IMR-90 (cell line): Measurements from ENCODE around the gene SH3BP4. TPM values are rescaled to one million over a fixed set of nuclear protein-coding genes. Genes with fewer than 3 reads are reported as not detected.

Source experiments
- ATAC-seq: fragments of 200-7000 bp; cut with Tn5 transposase; 2 replicates; pipeline ENCODE4 v1.9.1; 2020; ENCODE audit warnings: low read depth, mild to moderate bottlenecking, moderate library complexity
- BruUV-seq: library from RNA; stranded (reverse); fragments of 400-500 nt; replicated peaks from 2 replicates; lab custom pipeline; 2021; lab: Mats Ljungman, UMichigan
- CTCF ChIA-PET: fragments of 300-600 bp; formaldehyde crosslinking; extraction: SDS; loops from one replicate; lab custom pipeline; 2021; ENCODE audit warnings: antibody characterized with exemption; lab: Yijun Ruan, JAX
- POLR2A ChIA-PET: fragments of 300-600 bp; sonication (Branson Sonifier 250); formaldehyde crosslinking; loops from one replicate; lab custom pipeline; 2022; ENCODE audit warnings: antibody characterized with exemption; ENCODE audit not compliant: unreplicated experiment; lab: Charles Lee
- DNase-seq: peaks from one replicate; pipeline ENCODE4 v3.0.0; 2013
- H2AFZ ChIP-seq: replicated peaks from 2 replicates; pipeline ENCODE3; 2013; ENCODE audit warnings: low read length, mild to moderate bottlenecking; ENCODE audit not compliant: poor library complexity
- H2AK5ac ChIP-seq: 2 replicates; pipeline ENCODE4 v1.6.1; 2013; ENCODE audit warnings: low read depth, low read length, inconsistent platforms
- H2AK9ac ChIP-seq: replicated peaks from 2 replicates; pipeline ENCODE3; 2013; ENCODE audit warnings: mild to moderate bottlenecking, low read depth, low read length, moderate library complexity; ENCODE audit not compliant: poor library complexity
- H2BK120ac ChIP-seq: 2 replicates; pipeline ENCODE4 v1.6.1; 2013; ENCODE audit warnings: low read depth, low read length, inconsistent platforms
- H2BK15ac ChIP-seq: 3 replicates; pipeline ENCODE4 v1.6.1; 2013; ENCODE audit warnings: low read depth, low read length, inconsistent platforms
- H2BK20ac ChIP-seq: 2 replicates; pipeline ENCODE4 v1.6.1; 2013; ENCODE audit warnings: low read depth, mild to moderate bottlenecking, inconsistent platforms, low read length, moderate library complexity
- H2BK5ac ChIP-seq: 2 replicates; pipeline ENCODE4 v1.6.1; 2013; ENCODE audit warnings: mild to moderate bottlenecking, low read depth, low read length, inconsistent platforms; ENCODE audit not compliant: poor library complexity, severe bottlenecking
- H3K14ac ChIP-seq: replicated peaks from 2 replicates; pipeline ENCODE4 v1.6.1; 2013; ENCODE audit warnings: low read depth, low read length, inconsistent platforms
- H3K18ac ChIP-seq: 2 replicates; pipeline ENCODE4 v1.6.1; 2013; ENCODE audit warnings: low read depth, low read length, control low read depth
- H3K23ac ChIP-seq: 2 replicates; pipeline ENCODE4 v1.6.1; 2013; ENCODE audit warnings: low read depth, low read length, inconsistent platforms
- H3K27ac ChIP-seq: 2 replicates; pipeline ENCODE4 v1.5.1; 2013; ENCODE audit warnings: mild to moderate bottlenecking, control low read depth, low read length; ENCODE audit not compliant: insufficient read depth
- H3K27me3 ChIP-seq: 2 replicates; pipeline ENCODE4 v1.6.1; 2013; ENCODE audit warnings: low read length; ENCODE audit not compliant: control insufficient read depth, insufficient read depth
- H3K36me3 ChIP-seq: 2 replicates; pipeline ENCODE4 v1.6.1; 2013; ENCODE audit warnings: low read length, mixed read lengths; ENCODE audit not compliant: control insufficient read depth, insufficient read depth
- H3K4ac ChIP-seq: 2 replicates; pipeline ENCODE4 v1.6.1; 2013; ENCODE audit warnings: low read depth, low read length, inconsistent platforms
- H3K4me1 ChIP-seq: 2 replicates; pipeline ENCODE4 v1.6.1; 2013; ENCODE audit warnings: low read length, mixed read lengths; ENCODE audit not compliant: control insufficient read depth, insufficient read depth
- H3K4me2 ChIP-seq: 2 replicates; pipeline ENCODE4 v1.6.1; 2013; ENCODE audit warnings: low read depth, mild to moderate bottlenecking, control low read depth, low read length, moderate library complexity
- H3K4me3 ChIP-seq: 2 replicates; pipeline ENCODE4 v1.5.1; 2013; ENCODE audit warnings: low read depth, mild to moderate bottlenecking, control low read depth, low read length, moderate library complexity; ENCODE audit not compliant: insufficient read depth
- H3K56ac ChIP-seq: 2 replicates; pipeline ENCODE4 v1.6.1; 2013; ENCODE audit warnings: low read length, inconsistent platforms; ENCODE audit not compliant: insufficient read depth; ENCODE audit errors: extremely low read depth
- H3K79me1 ChIP-seq, 2 experiments: 2 replicates each; pipeline ENCODE4 v1.6.1; 2013; ENCODE audit warnings: low read length in 2 of 2, inconsistent platforms in 1 of 2, low read depth in 1 of 2
- H3K9ac ChIP-seq: 2 replicates; pipeline ENCODE4 v1.6.1; 2013; ENCODE audit warnings: low read depth, low read length, control low read depth
- H3K9me1 ChIP-seq: 2 replicates; pipeline ENCODE4 v1.6.1; 2013; ENCODE audit warnings: low read length, inconsistent platforms; ENCODE audit not compliant: insufficient read depth
- H3K9me3 ChIP-seq: 2 replicates; pipeline ENCODE4 v1.6.1; 2013; ENCODE audit warnings: low read length; ENCODE audit not compliant: control insufficient read depth, insufficient read depth
- H4K20me1 ChIP-seq: 2 replicates; pipeline ENCODE4 v1.6.1; 2013; ENCODE audit warnings: low read length, inconsistent platforms; ENCODE audit not compliant: insufficient read depth
- H4K5ac ChIP-seq: 2 replicates; pipeline ENCODE4 v1.6.1; 2013; ENCODE audit warnings: mild to moderate bottlenecking, low read depth, low read length, control low read depth
- H4K8ac ChIP-seq, 2 experiments: 2 replicates each; pipeline ENCODE4 v1.6.1; 2013; ENCODE audit warnings: low read depth in 2 of 2, low read length in 2 of 2, control low read depth in 1 of 2, inconsistent platforms in 1 of 2
- H4K91ac ChIP-seq: 2 replicates; pipeline ENCODE4 v1.6.1; 2013; ENCODE audit warnings: low read depth, low read length, inconsistent platforms; ENCODE audit not compliant: insufficient read depth
- BHLHE40 ChIP-seq: fragments of 150-350 bp; IDR thresholded peaks from 2 replicates; pipeline ENCODE4 v1.6.1; 2016; ENCODE audit warnings: mild to moderate bottlenecking, low read depth, low read length
- CEBPB ChIP-seq: IDR thresholded peaks from 2 replicates; pipeline ENCODE4 v1.6.1; 2012; ENCODE audit warnings: low read depth, low read length, improper control_type of control experiment
- CHD1 ChIP-seq: IDR thresholded peaks from 2 replicates; pipeline ENCODE4 v1.6.1; 2012; ENCODE audit warnings: low read depth, low read length, improper control_type of control experiment
- FOS ChIP-seq: fragments of 150-350 bp; IDR thresholded peaks from 2 replicates; pipeline ENCODE4 v1.6.1; 2016; ENCODE audit warnings: low read depth, low read length
- MAFK ChIP-seq: IDR thresholded peaks from 2 replicates; pipeline ENCODE4 v1.6.1; 2012; ENCODE audit warnings: low read depth, low read length, improper control_type of control experiment
- MAZ ChIP-seq: IDR thresholded peaks from 2 replicates; pipeline ENCODE4 v1.6.1; 2012; ENCODE audit warnings: low read depth, mild to moderate bottlenecking, low read length, improper control_type of control experiment, moderate library complexity, borderline replicate concordance
- MXI1 ChIP-seq: IDR thresholded peaks from 2 replicates; pipeline ENCODE4 v1.6.1; 2012; ENCODE audit warnings: low read depth, mild to moderate bottlenecking, low read length, moderate library complexity, borderline replicate concordance
- NFE2L2 ChIP-seq: fragments of 150-350 bp; IDR thresholded peaks from 2 replicates; pipeline ENCODE4 v1.6.1; 2016; ENCODE audit warnings: low read depth, mild to moderate bottlenecking, low read length
- POLR2A ChIP-seq: IDR thresholded peaks from 2 replicates; pipeline ENCODE4 v1.6.1; 2012; ENCODE audit warnings: mild to moderate bottlenecking, low read depth, low read length
- RAD21 ChIP-seq: IDR thresholded peaks from 2 replicates; pipeline ENCODE4 v1.6.1; 2012; ENCODE audit warnings: low read length, improper control_type of control experiment
- RCOR1 ChIP-seq: IDR thresholded peaks from 2 replicates; pipeline ENCODE4 v1.6.1; 2012; ENCODE audit warnings: mild to moderate bottlenecking, low read length, improper control_type of control experiment; ENCODE audit not compliant: insufficient replicate concordance
- RFX5 ChIP-seq: IDR thresholded peaks from 2 replicates; pipeline ENCODE4 v1.8.0; 2012; ENCODE audit warnings: low read depth, mild to moderate bottlenecking, low read length, moderate library complexity
- SMC3 ChIP-seq: fragments of 150-350 bp; IDR thresholded peaks from 2 replicates; pipeline ENCODE4 v1.6.1; 2016; ENCODE audit warnings: low read depth, mild to moderate bottlenecking, antibody characterized with exemption, low read length, moderate library complexity
- USF2 ChIP-seq: fragments of 150-350 bp; IDR thresholded peaks from 2 replicates; pipeline ENCODE4 v1.6.1; 2017; ENCODE audit warnings: mild to moderate bottlenecking, antibody characterized with exemption, low read length, low read depth
- WGBS, 2 experiments: methylation state at CpG; one replicate each; pipeline versions ENCODE4 v1.1.5 to v1.1.7; 2013; ENCODE audit warnings: missing lambda C conversion rate in 2 of 2; ENCODE audit not compliant: insufficient read length in 1 of 2; ENCODE audit errors: extremely low coverage in 2 of 2; 5-methylcytosine and 5-hydroxymethylcytosine counted together
- dilution Hi-C: fragments of 300-500 bp; cut with HindIII; formaldehyde crosslinking; loops from one replicate; pipeline ENCODE4 v1.14.3; 2018; ENCODE audit warnings: low sequenced_read_pairs; ENCODE audit not compliant: unreplicated experiment
- in situ Hi-C: fragments of 300-500 bp; cut with MboI; formaldehyde crosslinking; loops from 3 replicates; pipeline ENCODE4 v1.14.3; 2019; ENCODE audit warnings: low sequenced_read_pairs, inconsistent platforms, mixed read lengths
- intact Hi-C: fragments of 100-400 bp; cut with micrococcal nuclease; formaldehyde crosslinking; loops from 2 replicates; pipeline ENCODE4 v1.10.0; 2022
- polyA plus RNA-seq, 3 experiments: library from polyadenylated mRNA; depleted of rRNA; stranded (reverse); fragments of >200 nt; gene quantifications; 2 replicates each; pipeline ENCODE4 v1.2.3, GENCODE V29; 2012; ENCODE audit warnings: low replicate concordance in 1 of 3
- total RNA-seq: library from RNA; depleted of rRNA; stranded (reverse); fragments of >200 nt; gene quantifications from 2 replicates; pipeline ENCODE4 v1.2.3, GENCODE V29; 2012
- TF ChIP-seq, protein P1 (sequence below): conservative IDR thresholded peaks from 2 replicates; pipeline ENCODE4 v1.5.1; 2012; ENCODE audit warnings: mild to moderate bottlenecking, low read depth, low read length, improper control_type of control experiment
- TF ChIP-seq, protein P2 (sequence below): fragments of 150-350 bp; IDR thresholded peaks from 2 replicates; pipeline ENCODE4 v1.6.1; 2016; ENCODE audit warnings: low read depth, mild to moderate bottlenecking, low read length, moderate library complexity, borderline replicate concordance

SH3BP4 gene
- total and polyA plus RNA-seq, 2 of the 4 experiments (the other 2 are of a cell fraction), result 104 to 122 TPM

DNA sequence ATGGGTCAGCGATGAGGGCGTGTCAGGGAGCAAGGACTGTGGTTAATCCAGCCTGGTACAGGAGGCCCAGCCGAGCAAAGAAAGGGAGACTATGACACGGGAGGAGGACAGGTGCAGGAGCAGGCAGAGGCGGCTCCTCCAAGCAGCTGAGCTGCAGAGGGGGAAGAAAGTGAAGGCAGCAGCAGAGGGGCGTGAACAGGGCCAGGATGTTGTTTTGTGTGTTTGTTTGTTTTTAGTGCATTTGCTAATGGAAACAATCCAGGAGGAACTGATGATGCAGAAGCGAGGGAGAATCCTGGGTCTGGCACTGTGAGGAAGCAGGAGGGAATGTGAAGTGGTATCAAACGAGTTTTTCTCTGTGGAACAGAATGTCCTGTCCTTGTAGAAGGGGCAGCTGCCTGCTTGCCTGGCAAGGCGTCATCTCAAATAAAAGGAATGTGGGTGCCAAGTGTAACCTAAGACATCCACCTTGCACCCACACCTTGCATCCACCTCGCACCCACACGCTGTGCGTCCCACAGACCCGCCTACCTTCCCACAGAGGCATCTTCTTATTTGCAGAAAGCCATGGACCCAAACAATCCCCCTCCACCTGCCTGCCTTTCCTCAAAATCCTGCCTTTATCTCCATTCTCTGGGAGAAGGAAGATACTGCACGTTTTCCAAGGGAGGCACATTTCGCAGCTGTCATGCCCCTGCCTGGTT, 134.8 kb downstream of the SH3BP4 start:
- Histone ChIP-seq H3K4me1 (peaks cover 3% of the 10 kb centered on the region; the same call in 1 of the 2 replicates), H3K9ac (no peak overlapping the region), H3K14ac (no peak overlapping the region), H3K4ac (no peak overlapping the region), H2BK120ac (no peak overlapping the region), H3K9me1 (no peaks in the 10 kb centered on the region), H4K8ac (no peak overlapping the region), H4K5ac (no peak overlapping the region), H4K91ac (no peak overlapping the region), H3K79me1 (no peaks in the 10 kb centered on the region), H3K27ac (no peak overlapping the region), H3K23ac (no peak overlapping the region), H2BK20ac (no peak overlapping the region), H3K9me3 (peaks cover 2% of the 10 kb centered on the region), H2AK5ac (no peak overlapping the region), H4K20me1 (no peaks in the 10 kb centered on the region), H3K27me3 (0 out of 2 replicates have a peak, but pooled peaks cover 1% of the 10 kb centered on the region), H2AK9ac (no peak overlapping the region), H3K4me2 (no peak overlapping the region), H2AFZ (no peak overlapping the region), H2BK15ac (no peak overlapping the region), H3K18ac (no peak overlapping the region), H3K36me3 (no peaks in the 10 kb centered on the region), H2BK5ac (no peak overlapping the region), H3K56ac (no peak overlapping the region), H3K4me3 (no peak overlapping the region)
- ATAC-seq (no peak), DNase-seq (no peak)
- in situ Hi-C loops (no loop called here), dilution Hi-C loops (no loop called here), intact Hi-C loops (no loop called here)
- TF ChIP-seq CHD1 (no peak), RFX5 (no peak), POLR2A (no peak), USF2 (no peak), CEBPB (no peak), NFE2L2 (no peak), FOS (no peak), MAFK (no peak), MXI1 (no peak), SMC3 (no peak), RCOR1 (no peak), RAD21 (no peak), BHLHE40 (no peak), MAZ (no peak)
- TF ChIP-seq, protein P1, sequence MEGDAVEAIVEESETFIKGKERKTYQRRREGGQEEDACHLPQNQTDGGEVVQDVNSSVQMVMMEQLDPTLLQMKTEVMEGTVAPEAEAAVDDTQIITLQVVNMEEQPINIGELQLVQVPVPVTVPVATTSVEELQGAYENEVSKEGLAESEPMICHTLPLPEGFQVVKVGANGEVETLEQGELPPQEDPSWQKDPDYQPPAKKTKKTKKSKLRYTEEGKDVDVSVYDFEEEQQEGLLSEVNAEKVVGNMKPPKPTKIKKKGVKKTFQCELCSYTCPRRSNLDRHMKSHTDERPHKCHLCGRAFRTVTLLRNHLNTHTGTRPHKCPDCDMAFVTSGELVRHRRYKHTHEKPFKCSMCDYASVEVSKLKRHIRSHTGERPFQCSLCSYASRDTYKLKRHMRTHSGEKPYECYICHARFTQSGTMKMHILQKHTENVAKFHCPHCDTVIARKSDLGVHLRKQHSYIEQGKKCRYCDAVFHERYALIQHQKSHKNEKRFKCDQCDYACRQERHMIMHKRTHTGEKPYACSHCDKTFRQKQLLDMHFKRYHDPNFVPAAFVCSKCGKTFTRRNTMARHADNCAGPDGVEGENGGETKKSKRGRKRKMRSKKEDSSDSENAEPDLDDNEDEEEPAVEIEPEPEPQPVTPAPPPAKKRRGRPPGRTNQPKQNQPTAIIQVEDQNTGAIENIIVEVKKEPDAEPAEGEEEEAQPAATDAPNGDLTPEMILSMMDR, result no peak
- TF ChIP-seq, protein P2, sequence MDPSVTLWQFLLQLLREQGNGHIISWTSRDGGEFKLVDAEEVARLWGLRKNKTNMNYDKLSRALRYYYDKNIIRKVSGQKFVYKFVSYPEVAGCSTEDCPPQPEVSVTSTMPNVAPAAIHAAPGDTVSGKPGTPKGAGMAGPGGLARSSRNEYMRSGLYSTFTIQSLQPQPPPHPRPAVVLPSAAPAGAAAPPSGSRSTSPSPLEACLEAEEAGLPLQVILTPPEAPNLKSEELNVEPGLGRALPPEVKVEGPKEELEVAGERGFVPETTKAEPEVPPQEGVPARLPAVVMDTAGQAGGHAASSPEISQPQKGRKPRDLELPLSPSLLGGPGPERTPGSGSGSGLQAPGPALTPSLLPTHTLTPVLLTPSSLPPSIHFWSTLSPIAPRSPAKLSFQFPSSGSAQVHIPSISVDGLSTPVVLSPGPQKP, result no peak
- ChIA-PET CTCF (no interaction called here), POLR2A (no interaction called here)
- no TSS peak for BruUV-seq
- WGBS, 2 experiments, result 94% methylated on average over 7 of the region's 15 CpGs; no CpG with 5 or more reads in 1 of the 2 experiments
